GM23338 (cell line): ENCODE measurements around the gene ABHD5. TPM values are rescaled to one million over a fixed set of nuclear protein-coding genes. Genes with fewer than 3 reads are reported as not detected.

Experiments
- ATAC-seq: fragments of 200-7000 bp; cut with Tn5 transposase; 3 replicates; pipeline ENCODE4 v1.9.1; 2020
- DNase-seq: peaks from one replicate; pipeline ENCODE4 v3.0.0-alpha.2; 2015; ENCODE audit warnings: low spot score
- H2AFZ ChIP-seq: fragments of 200-600 bp; sonication (generic); 2 replicates; pipeline ENCODE4 v1.8.0; 2016; ENCODE audit warnings: antibody characterized with exemption, mild to moderate bottlenecking, moderate library complexity
- H3F3A ChIP-seq: fragments of 200-600 bp; sonication (generic); replicated peaks from 2 replicates; pipeline ENCODE4 v1.8.0; 2017; ENCODE audit warnings: antibody characterized with exemption, mixed run types, low read depth
- H3K27ac ChIP-seq: fragments of 200-600 bp; sonication (generic); 2 replicates; pipeline ENCODE4 v1.6.1; 2016; ENCODE audit warnings: low read depth
- H3K27me3 ChIP-seq: fragments of 200-600 bp; sonication (generic); 2 replicates; pipeline ENCODE4 v1.8.0; 2016; ENCODE audit warnings: mild to moderate bottlenecking, mixed run types, moderate library complexity; ENCODE audit not compliant: insufficient read depth
- H3K36me3 ChIP-seq: fragments of 200-600 bp; sonication (generic); 2 replicates; pipeline ENCODE4 v1.8.0; 2016; ENCODE audit warnings: mild to moderate bottlenecking; ENCODE audit not compliant: insufficient read depth
- H3K4me1 ChIP-seq: fragments of 200-600 bp; sonication (generic); 2 replicates; pipeline ENCODE4 v1.8.0; 2016; ENCODE audit warnings: mild to moderate bottlenecking, moderate library complexity; ENCODE audit not compliant: insufficient read depth
- H3K4me2 ChIP-seq: fragments of 200-600 bp; sonication (generic); 2 replicates; pipeline ENCODE4 v1.7.1; 2017; ENCODE audit warnings: mixed run types
- H3K4me3 ChIP-seq: fragments of 200-600 bp; sonication (generic); 2 replicates; pipeline ENCODE4 v1.6.1; 2016; ENCODE audit warnings: mixed run types
- H3K79me2 ChIP-seq: fragments of 200-600 bp; sonication (generic); replicated peaks from 2 replicates; pipeline ENCODE4 v1.8.0; 2017; ENCODE audit warnings: mild to moderate bottlenecking; ENCODE audit not compliant: insufficient read depth
- H3K9me2 ChIP-seq: fragments of 200-600 bp; sonication (generic); 2 replicates; pipeline ENCODE4 v1.8.0; 2017; ENCODE audit not compliant: insufficient read depth
- H4K20me1 ChIP-seq: fragments of 200-600 bp; sonication (generic); replicated peaks from 2 replicates; pipeline ENCODE4 v1.8.0; 2017; ENCODE audit warnings: mild to moderate bottlenecking; ENCODE audit not compliant: insufficient read depth
- H3K27ac Mint-ChIP-seq: 2 replicates; pipeline ENCODE4 v1.8.0; 2020; ENCODE audit warnings: inconsistent platforms, mild to moderate bottlenecking, moderate library complexity, mixed read lengths
- H3K27me3 Mint-ChIP-seq: 3 replicates; pipeline ENCODE4 v1.8.0; 2022; ENCODE audit warnings: low read depth, mild to moderate bottlenecking, moderate library complexity, mixed read lengths, inconsistent platforms; ENCODE audit not compliant: insufficient read depth, poor library complexity
- H3K36me3 Mint-ChIP-seq: 3 replicates; pipeline ENCODE4 v1.8.0; 2021; ENCODE audit warnings: low read depth, mild to moderate bottlenecking, inconsistent platforms, moderate library complexity, mixed read lengths
- H3K4me1 Mint-ChIP-seq: 3 replicates; pipeline ENCODE4 v1.8.0; 2020; ENCODE audit warnings: mild to moderate bottlenecking, inconsistent platforms, mixed read lengths
- H3K4me3 Mint-ChIP-seq: 3 replicates; pipeline ENCODE4 v1.8.0; 2021; ENCODE audit warnings: moderate library complexity, mild to moderate bottlenecking, inconsistent platforms, mixed read lengths
- H3K9me3 Mint-ChIP-seq: 3 replicates; pipeline ENCODE4 v1.8.0; 2020; ENCODE audit warnings: moderate library complexity, mild to moderate bottlenecking, inconsistent platforms, mixed read lengths
- CREB1 ChIP-seq: fragments of 250-450 bp; sonication (Bioruptor Pico); IDR thresholded peaks from 2 replicates; pipeline ENCODE4 v1.5.0; 2020; ENCODE audit warnings: low read depth, mild to moderate bottlenecking, moderate library complexity
- EZH2 ChIP-seq: fragments of 200-600 bp; sonication (generic); IDR thresholded peaks from one replicate; pipeline ENCODE4 v1.8.0; 2017; ENCODE audit warnings: antibody characterized with exemption, mild to moderate bottlenecking, low read depth; ENCODE audit not compliant: unreplicated experiment
- EZH2phosphoT487 ChIP-seq: fragments of 200-600 bp; sonication (generic); IDR thresholded peaks from one replicate; pipeline ENCODE4 v1.8.1; 2018; ENCODE audit warnings: antibody characterized with exemption; ENCODE audit not compliant: unreplicated experiment
- JUNB ChIP-seq: IDR thresholded peaks from one replicate; pipeline ENCODE4 v1.6.1; 2016; ENCODE audit warnings: antibody characterized with exemption; ENCODE audit not compliant: unreplicated experiment
- NANOG ChIP-seq: IDR thresholded peaks from 2 replicates; pipeline ENCODE4 v1.6.1; 2016; ENCODE audit warnings: antibody characterized with exemption, borderline replicate concordance
- POLR2AphosphoS5 ChIP-seq: IDR thresholded peaks from 2 replicates; pipeline ENCODE4 v1.6.1; 2016; ENCODE audit warnings: antibody characterized with exemption, low read depth
- REST ChIP-seq: IDR thresholded peaks from one replicate; pipeline ENCODE4 v1.6.1; 2018; ENCODE audit warnings: antibody characterized with exemption; ENCODE audit not compliant: unreplicated experiment
- STAT1 ChIP-seq: IDR thresholded peaks from one replicate; pipeline ENCODE4 v1.6.1; 2016; ENCODE audit warnings: antibody characterized with exemption; ENCODE audit not compliant: unreplicated experiment
- ZNF114 ChIP-seq: fragments of 250-450 bp; sonication (Bioruptor Pico); IDR thresholded peaks from 2 replicates; pipeline ENCODE4 v1.5.0; 2020; ENCODE audit warnings: mild to moderate bottlenecking, moderate library complexity
- ZNF331 ChIP-seq: fragments of 250-450 bp; sonication (Bioruptor Pico); IDR thresholded peaks from 2 replicates; pipeline ENCODE4 v1.5.0; 2020; ENCODE audit warnings: low read depth, mild to moderate bottlenecking, moderate library complexity
- ZNF462 ChIP-seq: fragments of 250-450 bp; sonication (Bioruptor Pico); IDR thresholded peaks from 2 replicates; pipeline ENCODE4 v1.5.0; 2020; ENCODE audit warnings: mild to moderate bottlenecking, moderate library complexity
- polyA plus RNA-seq: library from polyadenylated mRNA; unstranded; fragments of >200 nt; fragmentation: Nextera tagmentation; extraction: Ambion mirVana; gene quantifications from 2 replicates; pipeline ENCODE4 v1.2.1, GENCODE V29; 2016
- total RNA-seq: library from RNA; depleted of rRNA; stranded (reverse); fragments of >200 nt; shearing (Covaris generic); gene quantifications from 2 replicates; pipeline ENCODE4 v1.2.3, GENCODE V29; 2014
- TF ChIP-seq, protein P1 (sequence below): IDR thresholded peaks from 2 replicates; pipeline ENCODE4 v1.6.1; 2016; ENCODE audit warnings: antibody characterized with exemption

ABHD5 gene
- total and polyA plus RNA-seq, 2 experiments from 2014 or later = 12.1 to 12.3 TPM

DNA sequence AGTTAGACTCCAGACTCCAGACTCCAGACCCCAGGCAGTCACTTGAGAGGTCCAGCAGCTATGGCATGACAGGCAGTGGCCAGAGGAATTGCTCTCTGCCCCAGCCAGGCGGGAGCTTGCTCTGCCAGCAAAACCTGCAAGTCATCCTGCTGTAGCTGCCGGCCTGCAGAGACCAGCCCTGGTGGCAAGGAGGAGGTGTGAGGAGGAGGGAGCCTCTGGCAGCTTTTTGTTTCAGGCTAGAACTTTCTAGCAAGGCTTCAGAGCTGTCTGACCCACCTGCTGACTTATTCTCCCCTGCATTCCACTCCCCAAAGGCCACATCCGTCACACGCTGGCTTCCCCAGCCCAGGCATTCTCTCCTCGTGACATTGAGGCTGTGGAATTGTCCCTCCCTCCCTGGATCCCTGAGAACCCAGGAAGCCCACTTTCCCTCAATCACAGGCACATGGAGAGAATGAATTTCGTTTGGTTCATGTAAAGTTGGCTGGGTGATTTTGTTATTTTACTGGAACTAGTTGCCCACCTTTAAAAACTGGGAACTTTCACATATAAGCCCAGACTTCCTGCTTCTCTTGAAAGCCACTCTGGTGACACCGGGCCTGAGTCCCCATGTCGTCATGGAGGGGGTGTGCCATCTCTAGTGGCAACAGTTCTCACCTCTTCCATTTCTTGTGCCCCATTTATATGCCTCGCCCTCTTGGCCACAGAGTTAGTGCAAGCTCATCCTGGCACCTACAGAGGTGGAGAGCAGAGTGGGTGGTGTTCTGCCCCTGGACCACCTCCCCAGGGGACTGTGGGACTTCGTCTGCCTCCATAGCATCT lies 82.7 kb downstream of the ABHD5 start (continued):
- no peak for TF ChIP-seq NANOG

GRCh38 chr3:43774799-43775198 lies 84.1 kb downstream of the ABHD5 start:
- H4K20me1 ChIP-seq = no peaks in the 10 kb centered on the region
- TF ChIP-seq EZH2 (no peak), JUNB (no peak), ZNF114 (CRISPR knock-in tag) (no peak), ZNF331 (CRISPR knock-in tag) (no peak), REST (no peak), CREB1 (no peak), NANOG (no peak), STAT1 (no peak), ZNF462 (no peak), POLR2AphosphoS5 (no peak), EZH2phosphoT487 (no peak)
- TF ChIP-seq, protein P1, sequence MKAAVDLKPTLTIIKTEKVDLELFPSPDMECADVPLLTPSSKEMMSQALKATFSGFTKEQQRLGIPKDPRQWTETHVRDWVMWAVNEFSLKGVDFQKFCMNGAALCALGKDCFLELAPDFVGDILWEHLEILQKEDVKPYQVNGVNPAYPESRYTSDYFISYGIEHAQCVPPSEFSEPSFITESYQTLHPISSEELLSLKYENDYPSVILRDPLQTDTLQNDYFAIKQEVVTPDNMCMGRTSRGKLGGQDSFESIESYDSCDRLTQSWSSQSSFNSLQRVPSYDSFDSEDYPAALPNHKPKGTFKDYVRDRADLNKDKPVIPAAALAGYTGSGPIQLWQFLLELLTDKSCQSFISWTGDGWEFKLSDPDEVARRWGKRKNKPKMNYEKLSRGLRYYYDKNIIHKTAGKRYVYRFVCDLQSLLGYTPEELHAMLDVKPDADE = no peak

More at GRCh38 chr3:43774799-43775198, 84.1 kb downstream of the ABHD5 start:
- peaks cover 7% of the 10 kb centered on the region for H3K4me1 Mint-ChIP-seq
- H3K27me3 Mint-ChIP-seq = peaks cover 10% of the 10 kb centered on the region
- no peaks in the 10 kb centered on the region for H3K36me3 Mint-ChIP-seq
- Histone ChIP-seq H3K4me1 (no peaks in the 10 kb centered on the region), H3K36me3 (no peaks in the 10 kb centered on the region), H3K79me2 (no peaks in the 10 kb centered on the region), H3K27ac (no peak overlapping the region), H2AFZ (no peak overlapping the region), H3K9me2 (peaks cover 3% of the 10 kb centered on the region), H3K27me3 (no peaks in the 10 kb centered on the region), H3K4me2 (no peak overlapping the region), H3K4me3 (no peak overlapping the region), H3F3A (no peaks in the 10 kb centered on the region)
- no peak for ATAC-seq
- H3K9me3 Mint-ChIP-seq = no peaks in the 10 kb centered on the region
- no peak overlapping the region for H3K4me3 Mint-ChIP-seq
- DNase-seq = no peak
- no peak overlapping the region for H3K27ac Mint-ChIP-seq
